Right atrium auricular region (tissue), 2 donors: Measurements from ENCODE around the gene DNAJB8. TPM values are rescaled to one million over a fixed set of nuclear protein-coding genes. Genes with fewer than 3 reads are reported as not detected.

Source experiments
- DNase-seq: peaks from one replicate; pipeline ENCODE4 v3.0.0-alpha.2; 2019; ENCODE audit warnings: low spot score
- H3K27ac ChIP-seq, 2 donors: fragments of 200-600 bp; sonication (generic); 1 replicate in 1 of 2; 2 replicates in 1 of 2; pipeline ENCODE4 v1.5.1; 2016 to 2019
- H3K27me3 ChIP-seq, 2 donors: fragments of 200-600 bp; sonication (generic); one replicate each; pipeline versions ENCODE4 v1.5.1 to v1.6.0; 2017 to 2019
- H3K36me3 ChIP-seq: fragments of 200-600 bp; sonication (generic); one replicate; pipeline ENCODE4 v1.5.1; 2016
- H3K4me1 ChIP-seq, 2 donors: fragments of 200-600 bp; sonication (generic); one replicate each; pipeline versions ENCODE4 v1.5.1 to v1.6.0; 2017 to 2019
- H3K4me3 ChIP-seq, 2 donors: fragments of 200-600 bp; sonication (generic); 1 replicate in 1 of 2; 2 replicates in 1 of 2; pipeline ENCODE4 v1.5.1; 2017 to 2019; ENCODE audit warnings: mild to moderate bottlenecking in 1 of 2, moderate library complexity in 1 of 2
- H3K9me3 ChIP-seq, 2 donors: fragments of 200-600 bp; sonication (generic); one replicate each; pipeline ENCODE4 v1.5.1; 2019
- CTCF ChIP-seq, 2 donors: fragments of 200-600 bp; sonication (generic); IDR thresholded peaks; one replicate each; pipeline ENCODE4 v1.5.1; 2019; ENCODE audit warnings: antibody characterized with exemption in 2 of 2
- total RNA-seq, 2 donors: library from RNA; depleted of rRNA; stranded (reverse); fragments of >200 nt; gene quantifications; one replicate each; pipeline ENCODE4 v1.1.0, GENCODE V29; 2016

DNAJB8 gene
- total RNA-seq, 2 donors from 2014 or later: not detected

- Histone ChIP-seq H3K4me3 (no peak overlapping the region), H3K4me1 (peaks cover 0 to 23% of the 10 kb centered on the region in 2 donors), H3K9me3 (no peaks in the 10 kb centered on the region), H3K27me3 (no peaks in the 10 kb centered on the region), H3K36me3 (no peaks in the 10 kb centered on the region), H3K27ac (no peak overlapping the region)
- no peak for TF ChIP-seq CTCF (IDR thresholded peaks at IDR 0.05)
- no peak for DNase-seq
These were observed 38.5 kb downstream of the DNAJB8 start for GRCh38 chr3:128427872-128428822.

- no peaks in the 10 kb centered on the region for H3K27me3 ChIP-seq
- no peaks in the 10 kb centered on the region for H3K9me3 ChIP-seq
- H3K4me1 ChIP-seq: peaks cover 0 to 15% of the 10 kb centered on the region in 2 donors
- no peak overlapping the region for H3K27ac ChIP-seq
- no peak for DNase-seq
- no peaks in the 10 kb centered on the region for H3K36me3 ChIP-seq
- no peak overlapping the region for H3K4me3 ChIP-seq
- no peak for TF ChIP-seq CTCF (IDR thresholded peaks at IDR 0.05)
These were observed 39.4 kb downstream of the DNAJB8 start for GRCh38 chr3:128427175-128427857.

GRCh38 chr3:128426128-128426921 is 40.4 kb downstream of the DNAJB8 start:
- Histone ChIP-seq H3K27me3 (no peaks in the 10 kb centered on the region), H3K4me3 (peak overlapping the region in 1 of 2 donors; percentile 40), H3K27ac (no peak overlapping the region)

GRCh38 chr3:128425846-128426127 is 40.9 kb downstream of the DNAJB8 start:
- Histone ChIP-seq H3K4me3 (no peak overlapping the region), H3K9me3 (no peaks in the 10 kb centered on the region), H3K4me1 (peaks cover 0 to 13% of the 10 kb centered on the region in 2 donors), H3K27ac (no peak overlapping the region), H3K36me3 (no peaks in the 10 kb centered on the region), H3K27me3 (no peaks in the 10 kb centered on the region)
- no peak for DNase-seq
- no peak for TF ChIP-seq CTCF (IDR thresholded peaks at IDR 0.05)

More at GRCh38 chr3:128426128-128426921, 40.4 kb downstream of the DNAJB8 start:
- peak; percentile 93 to 96 for TF ChIP-seq CTCF (IDR thresholded peaks at IDR 0.05)
- DNase-seq: no peak
- H3K9me3 ChIP-seq: no peaks in the 10 kb centered on the region
- H3K4me1 ChIP-seq: peaks cover 0 to 13% of the 10 kb centered on the region in 2 donors
- H3K36me3 ChIP-seq: no peaks in the 10 kb centered on the region

- no peak for TF ChIP-seq CTCF (IDR thresholded peaks at IDR 0.05)
- no peak for DNase-seq
- Histone ChIP-seq H3K27me3 (no peaks in the 10 kb centered on the region), H3K36me3 (no peaks in the 10 kb centered on the region), H3K27ac (no peak overlapping the region), H3K9me3 (no peaks in the 10 kb centered on the region), H3K4me1 (peaks cover 0 to 13% of the 10 kb centered on the region in 2 donors), H3K4me3 (no peak overlapping the region)
These were observed 41.4 kb downstream of the DNAJB8 start for GRCh38 chr3:128425142-128425845.
